ENCODE results near the gene PCDHB5. TPM values are rescaled to one million over a fixed set of nuclear protein-coding genes. Genes with fewer than 3 reads are reported as not detected.
"Not testable (repeated sequence)": the region's sequence is repeated elsewhere in the genome, so short reads cannot be mapped to it uniquely, and the experiment has no call there.

The PCDHB5 gene
- total and polyA plus RNA-seq, 2 experiments from 2014 or later: 27.5 to 30.0 TPM

- no peaks in the 10 kb centered on the region for H3K9me3 ChIP-seq (ENCODE audit: low read depth)
- no peaks in the 10 kb centered on the region for H3K4me1 ChIP-seq (ENCODE audit: low read depth)
- H3K27ac ChIP-seq: no peak overlapping the region
- no peak for TF ChIP-seq CTCF (IDR thresholded peaks at IDR 0.05; ENCODE audit: low read depth, low read length)
- H3K4me3 ChIP-seq: no peak overlapping the region
- H3K36me3 ChIP-seq: no peaks in the 10 kb centered on the region
- peak in 1 of 2 donors; percentile 7 for DNase-seq (ENCODE audit: low read depth in 1 of 2, low spot score in 1 of 2)
- H3K27me3 ChIP-seq: no peaks in the 10 kb centered on the region
Measured at GRCh38 chr5:141155540-141156374, 20.8 kb downstream of the PCDHB5 start.

GRCh38 chr5:141157356-141157755, 22.4 kb downstream of the PCDHB5 start:
- H3K9me3 ChIP-seq (ENCODE audit: low read depth); H3K4me1 ChIP-seq (ENCODE audit: low read depth); H3K27me3 ChIP-seq; DNase-seq (ENCODE audit: low read depth in 1 of 2, low spot score in 1 of 2); H3K27ac ChIP-seq; H3K36me3 ChIP-seq; H3K4me3 ChIP-seq: not testable (repeated sequence)

DNA sequence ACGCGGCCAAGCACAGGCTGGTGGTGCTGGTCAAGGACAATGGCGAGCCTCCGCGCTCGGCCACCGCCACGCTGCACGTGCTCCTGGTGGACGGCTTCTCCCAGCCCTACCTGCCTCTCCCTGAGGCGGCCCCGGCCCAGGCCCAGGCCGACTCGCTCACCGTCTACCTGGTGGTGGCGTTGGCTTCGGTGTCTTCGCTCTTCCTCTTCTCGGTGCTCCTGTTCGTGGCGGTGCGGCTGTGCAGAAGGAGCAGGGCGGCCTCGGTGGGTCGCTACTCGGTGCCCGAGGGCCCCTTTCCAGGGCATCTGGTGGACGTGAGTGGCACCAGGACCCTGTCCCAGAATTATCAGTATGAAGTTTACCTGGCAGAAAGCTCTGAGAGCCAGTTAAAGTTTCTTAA, 22.9 kb downstream of the PCDHB5 start:
- H3K27ac ChIP-seq; H3K9me3 ChIP-seq (ENCODE audit: low read depth): not testable (repeated sequence)

GRCh38 chr5:141172381-141173204, 37.6 kb downstream of the PCDHB5 start, which contains the start of gene PCDHB7:
Gene PCDHB7, plus strand, starts transcription at chr5:141172644. Its CDS starts 192 bp downstream, at chr5:141172836.
- Histone ChIP-seq H3K36me3 (no peaks in the 10 kb centered on the region), H3K4me1 (ENCODE audit: low read depth) (no peaks in the 10 kb centered on the region), H3K27me3 (no peaks in the 10 kb centered on the region), H3K4me3 (no peak within 1 kb of the TSS), H3K9me3 (ENCODE audit: low read depth) (no peaks in the 10 kb centered on the region), H3K27ac (no peak within 1 kb of the TSS)
- peak; percentile 18 to 24 for DNase-seq (ENCODE audit: low read depth in 1 of 2, low spot score in 1 of 2)
- TF ChIP-seq CTCF (IDR thresholded peaks at IDR 0.05; ENCODE audit: low read depth, low read length): peak; percentile 34

More for the DNA sequence above, 22.9 kb downstream of the PCDHB5 start:
- not testable (repeated sequence) for H3K4me1 ChIP-seq (ENCODE audit: low read depth); H3K36me3 ChIP-seq; DNase-seq (ENCODE audit: low read depth in 1 of 2, low spot score in 1 of 2); H3K4me3 ChIP-seq; H3K27me3 ChIP-seq

DNA sequence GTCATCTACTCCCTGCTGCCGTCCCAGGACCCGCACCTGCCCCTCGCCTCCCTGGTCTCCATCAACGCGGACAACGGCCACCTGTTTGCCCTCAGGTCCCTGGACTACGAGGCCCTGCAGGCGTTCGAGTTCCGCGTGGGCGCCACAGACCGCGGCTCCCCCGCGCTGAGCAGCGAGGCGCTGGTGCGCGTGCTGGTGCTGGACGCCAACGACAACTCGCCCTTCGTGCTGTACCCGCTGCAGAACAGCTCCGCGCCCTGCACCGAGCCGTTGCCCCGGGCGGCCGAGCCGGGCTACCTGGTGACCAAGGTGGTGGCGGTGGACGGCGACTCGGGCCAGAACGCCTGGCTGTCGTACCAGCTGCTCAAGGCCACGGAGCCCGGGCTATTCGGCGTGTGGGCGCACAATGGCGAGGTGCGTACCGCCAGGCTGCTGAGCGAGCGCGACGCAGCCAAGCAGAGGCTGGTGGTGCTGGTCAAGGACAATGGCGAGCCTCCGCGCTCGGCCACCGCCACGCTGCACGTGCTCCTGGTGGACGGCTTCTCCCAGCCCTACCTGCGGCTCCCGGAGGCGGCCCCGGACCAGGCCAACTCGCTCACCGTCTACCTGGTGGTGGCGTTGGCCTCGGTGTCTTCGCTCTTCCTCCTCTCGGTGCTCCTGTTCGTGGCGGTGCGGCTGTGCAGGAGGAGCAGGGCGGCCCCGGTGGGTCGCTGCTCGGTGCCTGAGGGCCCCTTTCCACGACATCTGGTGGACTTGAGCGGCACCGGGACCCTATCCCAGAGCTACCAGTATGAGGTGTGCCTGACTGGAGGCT, 39.5 kb downstream of the PCDHB5 start:
- not testable (repeated sequence) for H3K36me3 ChIP-seq; H3K9me3 ChIP-seq (ENCODE audit: low read depth); H3K4me3 ChIP-seq; DNase-seq (ENCODE audit: low read depth in 1 of 2, low spot score in 1 of 2); H3K27me3 ChIP-seq; H3K4me1 ChIP-seq (ENCODE audit: low read depth); H3K27ac ChIP-seq

DNA sequence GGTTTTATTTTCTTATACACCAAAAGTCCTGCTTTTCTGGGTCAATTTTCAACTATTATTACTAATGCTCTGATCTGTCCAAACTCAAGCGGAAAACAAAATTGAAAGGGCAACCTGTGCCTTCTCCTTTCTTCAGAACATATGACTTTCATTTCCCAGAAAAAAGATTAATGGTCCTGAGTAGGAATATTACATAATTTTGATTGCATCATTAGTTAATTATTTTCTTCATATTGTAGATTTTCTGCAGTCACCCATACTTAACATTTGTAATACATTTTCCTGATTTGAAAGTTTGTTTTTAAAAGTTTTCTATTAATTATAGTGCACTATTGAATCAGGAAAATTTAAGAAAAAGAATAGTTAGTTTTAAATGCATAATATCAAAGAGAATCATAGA, 40.9 kb downstream of the PCDHB5 start:
- Histone ChIP-seq H3K4me3 (no peak overlapping the region), H3K4me1 (ENCODE audit: low read depth) (no peaks in the 10 kb centered on the region), H3K9me3 (ENCODE audit: low read depth) (no peaks in the 10 kb centered on the region), H3K27me3 (no peaks in the 10 kb centered on the region), H3K27ac (no peak overlapping the region), H3K36me3 (no peaks in the 10 kb centered on the region)
- no peak for TF ChIP-seq CTCF (IDR thresholded peaks at IDR 0.05; ENCODE audit: low read depth, low read length)
- no peak for DNase-seq (ENCODE audit: low read depth in 1 of 2, low spot score in 1 of 2)

DNA sequence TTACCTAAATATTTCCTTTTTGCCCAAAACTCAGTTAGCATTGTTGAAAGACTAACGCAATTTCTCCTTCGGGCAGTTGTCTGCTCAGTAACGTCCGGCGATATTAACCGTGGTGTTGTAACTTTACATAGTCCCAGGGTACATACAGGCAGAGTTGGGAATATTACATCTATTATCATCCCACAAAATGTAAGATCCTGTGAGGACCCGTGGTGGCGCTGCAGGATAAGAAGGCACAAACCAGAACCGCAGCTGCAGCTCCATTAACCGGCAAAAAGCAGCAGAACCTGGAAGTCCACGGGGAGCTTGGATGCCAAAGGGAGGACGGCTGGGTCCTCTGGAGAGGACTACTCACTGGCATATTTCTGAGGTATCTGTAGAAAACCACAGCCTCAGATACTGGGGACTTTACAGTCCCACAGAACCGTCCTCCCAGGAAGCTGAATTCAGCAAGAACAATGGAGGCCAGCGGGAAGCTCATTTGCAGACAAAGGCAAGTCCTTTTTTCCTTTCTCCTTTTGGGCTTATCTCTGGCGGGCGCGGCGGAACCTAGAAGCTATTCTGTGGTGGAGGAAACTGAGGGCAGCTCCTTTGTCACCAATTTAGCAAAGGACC, 42.7 kb downstream of the PCDHB5 start, which contains the start of gene PCDHB8:
Gene PCDHB8, plus strand, starts transcription at position 214 of the 615 bp plus-strand sequence. Its CDS starts 245 bp downstream, at position 459.
- H3K27ac ChIP-seq; H3K36me3 ChIP-seq; H3K4me1 ChIP-seq (ENCODE audit: low read depth); H3K27me3 ChIP-seq; H3K9me3 ChIP-seq (ENCODE audit: low read depth): not testable (repeated sequence)
- peak within 1 kb of the TSS; percentile 29 for H3K4me3 ChIP-seq
- peak in 1 of 2 donors; percentile 25 for DNase-seq (ENCODE audit: low read depth in 1 of 2, low spot score in 1 of 2)

GRCh38 chr5:141179371-141179770, 44.4 kb downstream of the PCDHB5 start:
- not testable (repeated sequence) for H3K36me3 ChIP-seq; H3K4me1 ChIP-seq (ENCODE audit: low read depth); H3K4me3 ChIP-seq; H3K9me3 ChIP-seq (ENCODE audit: low read depth); DNase-seq (ENCODE audit: low read depth in 1 of 2, low spot score in 1 of 2); H3K27me3 ChIP-seq; H3K27ac ChIP-seq

DNA sequence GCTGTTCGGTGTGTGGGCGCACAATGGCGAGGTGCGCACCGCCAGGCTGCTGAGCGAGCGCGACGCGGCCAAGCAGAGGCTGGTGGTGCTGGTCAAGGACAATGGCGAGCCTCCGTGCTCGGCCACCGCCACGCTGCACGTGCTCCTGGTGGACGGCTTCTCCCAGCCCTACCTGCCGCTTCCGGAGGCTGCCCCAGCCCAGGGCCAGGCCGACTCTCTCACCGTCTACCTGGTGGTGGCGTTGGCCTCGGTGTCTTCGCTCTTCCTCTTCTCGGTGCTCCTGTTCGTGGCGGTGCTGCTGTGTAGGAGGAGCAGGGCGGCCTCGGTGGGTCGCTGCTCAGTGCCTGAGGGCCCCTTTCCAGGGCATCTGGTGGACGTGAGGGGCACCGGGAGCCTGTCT, 44.9 kb downstream of the PCDHB5 start:
- not testable (repeated sequence) for H3K27ac ChIP-seq; H3K27me3 ChIP-seq; H3K36me3 ChIP-seq; H3K4me1 ChIP-seq (ENCODE audit: low read depth); H3K4me3 ChIP-seq; DNase-seq (ENCODE audit: low read depth in 1 of 2, low spot score in 1 of 2); H3K9me3 ChIP-seq (ENCODE audit: low read depth)
